ENCODE data around the gene ETAA1.

ETAA1 gene

GRCh38 chr2:67397143-67397986, at the start of gene ETAA1:
Gene ETAA1, plus strand, starts transcription at chr2:67397333. Its CDS starts 116 bp downstream, at chr2:67397449.
- DNase-seq: peak; percentile 73

- DNase-seq: no peak
Observed at GRCh38 chr2:67366832-67367412, 30.2 kb upstream of the ETAA1 start.

- DNase-seq: no peak
Observed at GRCh38 chr2:67374481-67374880, 22.7 kb upstream of the ETAA1 start.

GRCh38 chr2:67374949-67375348, 22.2 kb upstream of the ETAA1 start:
- DNase-seq: no peak

- no peak for DNase-seq
Observed at GRCh38 chr2:67378555-67378954, 18.6 kb upstream of the ETAA1 start.

- no peak for DNase-seq
Observed at GRCh38 chr2:67379048-67379447, 18.1 kb upstream of the ETAA1 start.

- no peak for DNase-seq
Observed at GRCh38 chr2:67384123-67384822, 12.9 kb upstream of the ETAA1 start.

- no peak for DNase-seq
Observed at GRCh38 chr2:67388680-67389079, 8.5 kb upstream of the ETAA1 start.

- DNase-seq: no peak
Observed at GRCh38 chr2:67389286-67389685, 7.8 kb upstream of the ETAA1 start.

- no peak for DNase-seq
Observed at GRCh38 chr2:67389788-67390187, 7.3 kb upstream of the ETAA1 start.

- DNase-seq: no peak
Observed at GRCh38 chr2:67393237-67393636, 3.9 kb upstream of the ETAA1 start.

- DNase-seq: no peak
Observed at GRCh38 chr2:67394734-67395133, 2.4 kb upstream of the ETAA1 start.

- no peak for DNase-seq
Observed at GRCh38 chr2:67399144-67399543, 2.0 kb downstream of the ETAA1 start.

GRCh38 chr2:67399831-67400489, 2.8 kb downstream of the ETAA1 start:
- DNase-seq: no peak

- no peak for DNase-seq
Observed at GRCh38 chr2:67400560-67401485, 3.7 kb downstream of the ETAA1 start.

- DNase-seq: no peak
Observed at GRCh38 chr2:67408346-67408745, 11.2 kb downstream of the ETAA1 start.

GRCh38 chr2:67412424-67412823, 15.3 kb downstream of the ETAA1 start:
- no peak for DNase-seq

- no peak for DNase-seq
Observed at GRCh38 chr2:67414867-67415266, 17.7 kb downstream of the ETAA1 start.

GRCh38 chr2:67416136-67416535, 19.0 kb downstream of the ETAA1 start:
- DNase-seq: no peak

GRCh38 chr2:67423489-67423888, 26.4 kb downstream of the ETAA1 start:
- no peak for DNase-seq

GRCh38 chr2:67436221-67436620, 39.1 kb downstream of the ETAA1 start:
- DNase-seq: no peak

- DNase-seq: no peak
Observed at GRCh38 chr2:67437114-67437513, 40.0 kb downstream of the ETAA1 start.
